Keratinocyte (primary cell): ENCODE results near the gene SIM2. TPM values are rescaled to one million over a fixed set of nuclear protein-coding genes. Genes with fewer than 3 reads are reported as not detected.

Experiments used
- DNase-seq: peaks from one replicate; pipeline ENCODE4 v3.0.0-alpha.2; 2011; ENCODE audit warnings: low read depth, missing footprints, low spot score
- FAIRE-seq: peaks from 2 replicates; lab custom pipeline; 2011; peaks lifted over from hg19 to GRCh38; lab: Jason Lieb, UNC
- H2AFZ ChIP-seq: 2 replicates; pipeline ENCODE4 v1.6.0; 2012; ENCODE audit warnings: low read length, control low read depth, inconsistent platforms; ENCODE audit not compliant: control insufficient read depth
- H3K27ac ChIP-seq: 2 replicates; pipeline ENCODE4 v1.5.1; 2011; ENCODE audit warnings: low read length; ENCODE audit not compliant: control insufficient read depth, insufficient read depth
- H3K27me3 ChIP-seq: 3 replicates; pipeline ENCODE4 v1.6.0; 2011; ENCODE audit warnings: low read length; ENCODE audit not compliant: control insufficient read depth, insufficient read depth; ENCODE audit errors: extremely low read depth
- H3K36me3 ChIP-seq, 2 experiments: 2 replicates in 1 of 2; 3 replicates in 1 of 2; pipeline ENCODE4 v1.5.1; 2011; ENCODE audit warnings: low read length in 2 of 2, mild to moderate bottlenecking in 1 of 2; ENCODE audit not compliant: control insufficient read depth in 2 of 2, insufficient read depth in 2 of 2; ENCODE audit errors: extremely low read depth in 1 of 2
- H3K4me1 ChIP-seq: 3 replicates; pipeline ENCODE4 v1.5.1; 2011; ENCODE audit warnings: low read length; ENCODE audit not compliant: control insufficient read depth, insufficient read depth; ENCODE audit errors: extremely low read depth
- H3K4me2 ChIP-seq: 3 replicates; pipeline ENCODE4 v1.6.0; 2011; ENCODE audit warnings: low read depth, low read length; ENCODE audit not compliant: control insufficient read depth, insufficient read depth; ENCODE audit errors: extremely low read depth
- H3K4me3 ChIP-seq, 3 experiments: fragments of 200-600 bp in 1 of 3; sonication (generic) in 1 of 3; 2 replicates in 2 of 3; 3 replicates in 1 of 3; pipeline ENCODE4 v1.5.1; 2011 to 2016; ENCODE audit warnings: low read length in 3 of 3, mild to moderate bottlenecking in 3 of 3, control low read depth in 2 of 3, inconsistent platforms in 1 of 3, low read depth in 1 of 3, mixed read lengths in 1 of 3, mixed run types in 1 of 3, moderate library complexity in 1 of 3; ENCODE audit not compliant: control insufficient read depth in 2 of 3, insufficient read depth in 2 of 3; ENCODE audit errors: extremely low read depth in 1 of 3
- H3K79me2 ChIP-seq: 2 replicates; pipeline ENCODE4 v1.6.0; 2012; ENCODE audit warnings: low read length; ENCODE audit not compliant: control insufficient read depth, insufficient read depth
- H3K9ac ChIP-seq: 3 replicates; pipeline ENCODE4 v1.6.0; 2011; ENCODE audit warnings: low read length; ENCODE audit not compliant: control insufficient read depth, insufficient read depth; ENCODE audit errors: extremely low read depth
- H3K9me1 ChIP-seq: 3 replicates; pipeline ENCODE4 v1.6.0; 2011; ENCODE audit warnings: low read length; ENCODE audit not compliant: control insufficient read depth, insufficient read depth; ENCODE audit errors: extremely low read depth
- H3K9me3 ChIP-seq: 2 replicates; pipeline ENCODE4 v1.5.1; 2012; ENCODE audit warnings: low read depth, low read length; ENCODE audit not compliant: control insufficient read depth
- H4K20me1 ChIP-seq: 3 replicates; pipeline ENCODE4 v1.6.0; 2011; ENCODE audit warnings: low read length; ENCODE audit not compliant: control insufficient read depth, insufficient read depth; ENCODE audit errors: extremely low read depth
- CTCF ChIP-seq, 3 experiments: IDR thresholded peaks in 1 of 3; conservative IDR thresholded peaks in 1 of 3; optimal IDR thresholded peaks in 1 of 3; 2 replicates in 2 of 3; 3 replicates in 1 of 3; pipeline versions ENCODE3 to v1.5.1; 2011; ENCODE audit warnings: low read length in 3 of 3, mild to moderate bottlenecking in 3 of 3, moderate library complexity in 2 of 3, control low read depth in 1 of 3, inconsistent platforms in 1 of 3; ENCODE audit not compliant: insufficient read depth in 2 of 3; ENCODE audit errors: extremely low read depth in 1 of 3
- EZH2 ChIP-seq: IDR thresholded peaks from one replicate; pipeline ENCODE4 v1.6.1; 2012; ENCODE audit warnings: inconsistent platforms, mild to moderate bottlenecking, low read length, moderate library complexity
- dilution Hi-C: fragments of 300-500 bp; cut with MboI; formaldehyde crosslinking; loops from one replicate; pipeline ENCODE4 v1.7.0; 2020; ENCODE audit warnings: low sequenced_read_pairs; ENCODE audit not compliant: extremely low pct_ligation_motif_present
- polyA plus RNA-seq, 5 experiments: library from polyadenylated mRNA; depleted of rRNA in 3 of 5; stranded (reverse) in 3 of 5; stranded (forward) in 1 of 5; unstranded in 1 of 5; fragments of >200 nt; gene quantifications; 1 replicate in 1 of 5; 2 replicates in 3 of 5; 3 replicates in 1 of 5; pipeline versions ENCODE4 v1.2.1 to v1.2.3, GENCODE V29; 2011 to 2012; ENCODE audit warnings: missing spikeins in 2 of 5, low read depth in 1 of 5, low replicate concordance in 1 of 5

Gene SIM2
- polyA plus RNA-seq, 1 donor (not counting 4 experiments of a cell fraction or from before 2014, with no cell fraction given) = 0.05 TPM

GRCh38 chr21:36747041-36747814, 48.3 kb downstream of the SIM2 start:
- no peak overlapping the region for H3K27ac ChIP-seq

GRCh38 chr21:36747815-36748383, 49.0 kb downstream of the SIM2 start:
- no peaks in the 10 kb centered on the region for H3K36me3 ChIP-seq
- H2AFZ ChIP-seq = no peak overlapping the region
- no peaks in the 10 kb centered on the region for H4K20me1 ChIP-seq
- no peak for FAIRE-seq
- peak overlapping the region; percentile 57 for H3K4me2 ChIP-seq
- TF ChIP-seq EZH2 = no peak
- peak in 2 of 3 experiments; percentile 33 to 72 for TF ChIP-seq CTCF (optimal IDR thresholded peaks at IDR 0.05 in 1 of 3, IDR thresholded peaks at IDR 0.05 in 1 of 3, conservative IDR thresholded peaks at IDR 0.05 in 1 of 3; ENCODE audit: extremely low read depth in 1 of 3, insufficient read depth in 2 of 3, low read length in 3 of 3)
- dilution Hi-C loops = no loop called here
- no peak for DNase-seq
- peak overlapping the region; percentile 10 for H3K9ac ChIP-seq
- no peaks in the 10 kb centered on the region for H3K9me1 ChIP-seq
- H3K79me2 ChIP-seq = no peaks in the 10 kb centered on the region
- H3K9me3 ChIP-seq = no peaks in the 10 kb centered on the region
- H3K4me1 ChIP-seq = peaks cover 3% of the 10 kb centered on the region
- H3K4me3 ChIP-seq = peak overlapping the region; percentile 20 to 29 (median 22)
- H3K27ac ChIP-seq = no peak overlapping the region
- H3K27me3 ChIP-seq = peaks cover 38% of the 10 kb centered on the region

More at GRCh38 chr21:36747041-36747814, 48.3 kb downstream of the SIM2 start:
- Histone ChIP-seq H3K9ac (no peak overlapping the region), H3K79me2 (no peaks in the 10 kb centered on the region), H4K20me1 (no peaks in the 10 kb centered on the region), H3K4me1 (peaks cover 3% of the 10 kb centered on the region), H3K4me2 (peak overlapping the region; percentile 56), H3K9me3 (no peaks in the 10 kb centered on the region), H2AFZ (no peak overlapping the region), H3K4me3 (no peak overlapping the region), H3K27me3 (peaks cover 41% of the 10 kb centered on the region), H3K9me1 (no peaks in the 10 kb centered on the region), H3K36me3 (no peaks in the 10 kb centered on the region)
- no peak for DNase-seq
- TF ChIP-seq EZH2 (peak; percentile 40), CTCF (optimal IDR thresholded peaks at IDR 0.05 in 1 of 3, IDR thresholded peaks at IDR 0.05 in 1 of 3, conservative IDR thresholded peaks at IDR 0.05 in 1 of 3; ENCODE audit: extremely low read depth in 1 of 3, insufficient read depth in 2 of 3, low read length in 3 of 3) (no peak)
- FAIRE-seq = no peak
- dilution Hi-C loops = no loop called here
